ENCODE results near the gene FGGY.
A peak's percentile ranks its signal among the peaks of the same experiment; 100 is the strongest.

Gene FGGY

GRCh38 chr1:59500950-59501742 lies 204.3 kb downstream of the FGGY start:
- Histone ChIP-seq H3K9me3 (ENCODE audit: control insufficient read depth in 2 of 2, low read length in 2 of 2) (no peaks in the 10 kb centered on the region), H3K4me1 (ENCODE audit: control insufficient read depth, insufficient read depth, low read length) (peaks cover 3% of the 10 kb centered on the region), H3K27ac (ENCODE audit: low read length) (no peak overlapping the region)

GRCh38 chr1:59502009-59502691 lies 205.3 kb downstream of the FGGY start:
- Histone ChIP-seq H3K27me3 (ENCODE audit: control insufficient read depth in 1 of 2, insufficient read depth in 2 of 2, low read length in 2 of 2) (no peaks in the 10 kb centered on the region), H3K4me1 (ENCODE audit: control insufficient read depth, insufficient read depth, low read length) (peaks cover 5% of the 10 kb centered on the region), H3K36me3 (ENCODE audit: control insufficient read depth in 2 of 2, insufficient read depth in 2 of 2, low read length in 2 of 2) (no peaks in the 10 kb centered on the region), H3K4me3 (ENCODE audit: low read length in 2 of 2) (no peak overlapping the region), H3K9ac (ENCODE audit: low read length in 2 of 2) (no peak overlapping the region), H3K9me3 (ENCODE audit: control insufficient read depth in 2 of 2, low read length in 2 of 2) (no peaks in the 10 kb centered on the region), H3K27ac (ENCODE audit: low read length) (no peak overlapping the region)

More at GRCh38 chr1:59500950-59501742, 204.3 kb downstream of the FGGY start:
- Histone ChIP-seq H3K9ac (ENCODE audit: low read length in 2 of 2) (no peak overlapping the region), H3K27me3 (ENCODE audit: control insufficient read depth in 1 of 2, insufficient read depth in 2 of 2, low read length in 2 of 2) (no peaks in the 10 kb centered on the region), H3K36me3 (ENCODE audit: control insufficient read depth in 2 of 2, insufficient read depth in 2 of 2, low read length in 2 of 2) (no peaks in the 10 kb centered on the region), H3K4me3 (ENCODE audit: low read length in 2 of 2) (no peak overlapping the region)

- Histone ChIP-seq H3K4me1 (ENCODE audit: control insufficient read depth, insufficient read depth, low read length) (peaks cover 7% of the 10 kb centered on the region), H3K9me3 (ENCODE audit: control insufficient read depth in 2 of 2, low read length in 2 of 2) (no peaks in the 10 kb centered on the region), H3K27me3 (ENCODE audit: control insufficient read depth in 1 of 2, insufficient read depth in 2 of 2, low read length in 2 of 2) (no peaks in the 10 kb centered on the region), H3K9ac (ENCODE audit: low read length in 2 of 2) (no peak overlapping the region), H3K27ac (ENCODE audit: low read length) (no peak overlapping the region), H3K4me3 (ENCODE audit: low read length in 2 of 2) (no peak overlapping the region), H3K36me3 (ENCODE audit: control insufficient read depth in 2 of 2, insufficient read depth in 2 of 2, low read length in 2 of 2) (no peaks in the 10 kb centered on the region)
Observed at GRCh38 chr1:59504276-59504675, 207.4 kb downstream of the FGGY start.

- Histone ChIP-seq H3K4me1 (ENCODE audit: control insufficient read depth, insufficient read depth, low read length) (peaks cover 11% of the 10 kb centered on the region), H3K36me3 (ENCODE audit: control insufficient read depth in 2 of 2, insufficient read depth in 2 of 2, low read length in 2 of 2) (no peaks in the 10 kb centered on the region), H3K27me3 (ENCODE audit: control insufficient read depth in 1 of 2, insufficient read depth in 2 of 2, low read length in 2 of 2) (no peaks in the 10 kb centered on the region), H3K4me3 (ENCODE audit: low read length in 2 of 2) (no peak overlapping the region), H3K9me3 (ENCODE audit: control insufficient read depth in 2 of 2, low read length in 2 of 2) (no peaks in the 10 kb centered on the region), H3K9ac (ENCODE audit: low read length in 2 of 2) (no peak overlapping the region), H3K27ac (ENCODE audit: low read length) (no peak overlapping the region)
Observed at GRCh38 chr1:59505596-59506028, 208.7 kb downstream of the FGGY start.

GRCh38 chr1:59506952-59507351 lies 210.1 kb downstream of the FGGY start:
- H3K9me3 ChIP-seq (ENCODE audit: control insufficient read depth in 2 of 2, low read length in 2 of 2): no peaks in the 10 kb centered on the region
- no peak overlapping the region for H3K27ac ChIP-seq (ENCODE audit: low read length)
- peaks cover 20% of the 10 kb centered on the region for H3K4me1 ChIP-seq (ENCODE audit: control insufficient read depth, insufficient read depth, low read length)
- H3K27me3 ChIP-seq (ENCODE audit: control insufficient read depth in 1 of 2, insufficient read depth in 2 of 2, low read length in 2 of 2): no peaks in the 10 kb centered on the region
- H3K4me3 ChIP-seq (ENCODE audit: low read length in 2 of 2): no peak overlapping the region
- H3K9ac ChIP-seq (ENCODE audit: low read length in 2 of 2): no peak overlapping the region
- no peaks in the 10 kb centered on the region for H3K36me3 ChIP-seq (ENCODE audit: control insufficient read depth in 2 of 2, insufficient read depth in 2 of 2, low read length in 2 of 2)

- no peak overlapping the region for H3K4me3 ChIP-seq (ENCODE audit: low read length in 2 of 2)
- H3K27me3 ChIP-seq (ENCODE audit: control insufficient read depth in 1 of 2, insufficient read depth in 2 of 2, low read length in 2 of 2): no peaks in the 10 kb centered on the region
- H3K27ac ChIP-seq (ENCODE audit: low read length): peak overlapping the region; percentile 12
- H3K4me1 ChIP-seq (ENCODE audit: control insufficient read depth, insufficient read depth, low read length): peaks cover 20% of the 10 kb centered on the region
- H3K9me3 ChIP-seq (ENCODE audit: control insufficient read depth in 2 of 2, low read length in 2 of 2): no peaks in the 10 kb centered on the region
- H3K9ac ChIP-seq (ENCODE audit: low read length in 2 of 2): no peak overlapping the region
- no peaks in the 10 kb centered on the region for H3K36me3 ChIP-seq (ENCODE audit: control insufficient read depth in 2 of 2, insufficient read depth in 2 of 2, low read length in 2 of 2)
Observed at GRCh38 chr1:59509341-59509875, 212.5 kb downstream of the FGGY start.

GRCh38 chr1:59510249-59510648 lies 213.4 kb downstream of the FGGY start:
- Histone ChIP-seq H3K27ac (ENCODE audit: low read length) (no peak overlapping the region), H3K27me3 (ENCODE audit: control insufficient read depth in 1 of 2, insufficient read depth in 2 of 2, low read length in 2 of 2) (no peaks in the 10 kb centered on the region), H3K9me3 (ENCODE audit: control insufficient read depth in 2 of 2, low read length in 2 of 2) (no peaks in the 10 kb centered on the region), H3K4me3 (ENCODE audit: low read length in 2 of 2) (no peak overlapping the region), H3K9ac (ENCODE audit: low read length in 2 of 2) (no peak overlapping the region), H3K4me1 (ENCODE audit: control insufficient read depth, insufficient read depth, low read length) (peaks cover 20% of the 10 kb centered on the region), H3K36me3 (ENCODE audit: control insufficient read depth in 2 of 2, insufficient read depth in 2 of 2, low read length in 2 of 2) (no peaks in the 10 kb centered on the region)

- no peak overlapping the region for H3K27ac ChIP-seq (ENCODE audit: low read length)
- no peaks in the 10 kb centered on the region for H3K36me3 ChIP-seq (ENCODE audit: control insufficient read depth in 2 of 2, insufficient read depth in 2 of 2, low read length in 2 of 2)
- H3K9me3 ChIP-seq (ENCODE audit: control insufficient read depth in 2 of 2, low read length in 2 of 2): no peaks in the 10 kb centered on the region
- no peak overlapping the region for H3K4me3 ChIP-seq (ENCODE audit: low read length in 2 of 2)
- H3K9ac ChIP-seq (ENCODE audit: low read length in 2 of 2): no peak overlapping the region
- H3K4me1 ChIP-seq (ENCODE audit: control insufficient read depth, insufficient read depth, low read length): peaks cover 25% of the 10 kb centered on the region
- H3K27me3 ChIP-seq (ENCODE audit: control insufficient read depth in 1 of 2, insufficient read depth in 2 of 2, low read length in 2 of 2): no peaks in the 10 kb centered on the region
Observed at GRCh38 chr1:59511476-59512465, 214.9 kb downstream of the FGGY start.

GRCh38 chr1:59512702-59513101 lies 215.8 kb downstream of the FGGY start:
- Histone ChIP-seq H3K9ac (ENCODE audit: low read length in 2 of 2) (no peak overlapping the region), H3K9me3 (ENCODE audit: control insufficient read depth in 2 of 2, low read length in 2 of 2) (no peaks in the 10 kb centered on the region), H3K27ac (ENCODE audit: low read length) (no peak overlapping the region), H3K4me3 (ENCODE audit: low read length in 2 of 2) (no peak overlapping the region), H3K36me3 (ENCODE audit: control insufficient read depth in 2 of 2, insufficient read depth in 2 of 2, low read length in 2 of 2) (no peaks in the 10 kb centered on the region), H3K4me1 (ENCODE audit: control insufficient read depth, insufficient read depth, low read length) (peaks cover 25% of the 10 kb centered on the region), H3K27me3 (ENCODE audit: control insufficient read depth in 1 of 2, insufficient read depth in 2 of 2, low read length in 2 of 2) (no peaks in the 10 kb centered on the region)
